GM12872 (cell line): ENCODE results near the gene SETD3.

Experiments used
- TF ChIP-seq, protein P1 (sequence below): IDR thresholded peaks from 3 replicates; pipeline ENCODE4 v1.5.1; 2011; ENCODE audit warnings: low read depth, mild to moderate bottlenecking, low read length, moderate library complexity; ENCODE audit not compliant: insufficient read depth

SETD3 gene

DNA sequence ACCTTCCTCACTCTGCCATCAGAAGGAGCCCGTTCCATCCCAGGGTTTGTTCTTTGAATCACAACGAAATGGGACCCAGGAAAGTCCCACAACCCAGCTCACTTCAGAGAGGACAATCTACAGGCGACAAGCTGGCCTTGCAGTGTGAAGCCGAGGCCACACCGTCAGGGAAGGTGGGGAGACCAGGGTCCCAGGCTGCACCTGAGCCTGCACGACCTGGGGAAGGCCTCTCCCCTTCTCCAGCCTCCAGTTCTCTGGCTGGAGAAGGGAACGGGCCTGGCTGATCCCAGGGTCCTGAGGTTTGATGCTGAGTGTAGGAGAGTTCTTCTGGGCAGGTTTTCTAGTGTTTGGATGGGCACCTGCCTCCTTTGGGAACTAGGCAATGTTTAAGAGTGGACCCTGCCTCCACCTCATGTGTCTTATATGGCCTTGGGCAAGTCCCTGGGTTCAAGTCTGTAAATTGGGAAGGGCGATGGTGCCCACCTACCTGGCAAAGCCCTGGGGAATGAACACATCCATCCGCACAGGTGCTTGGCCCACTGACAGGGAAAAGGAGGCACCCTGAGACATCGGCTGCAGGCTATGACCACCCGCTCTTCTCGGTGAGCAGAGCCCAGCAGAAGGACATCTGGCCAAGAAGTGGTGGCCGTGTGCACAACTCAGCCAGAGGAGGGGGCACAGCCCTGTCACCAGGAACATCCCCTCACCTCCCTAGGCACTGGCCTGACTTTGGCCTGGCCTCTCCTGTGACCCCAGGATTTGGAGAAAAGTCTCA is 130.8 kb downstream of the SETD3 start:
- TF ChIP-seq, protein P1, sequence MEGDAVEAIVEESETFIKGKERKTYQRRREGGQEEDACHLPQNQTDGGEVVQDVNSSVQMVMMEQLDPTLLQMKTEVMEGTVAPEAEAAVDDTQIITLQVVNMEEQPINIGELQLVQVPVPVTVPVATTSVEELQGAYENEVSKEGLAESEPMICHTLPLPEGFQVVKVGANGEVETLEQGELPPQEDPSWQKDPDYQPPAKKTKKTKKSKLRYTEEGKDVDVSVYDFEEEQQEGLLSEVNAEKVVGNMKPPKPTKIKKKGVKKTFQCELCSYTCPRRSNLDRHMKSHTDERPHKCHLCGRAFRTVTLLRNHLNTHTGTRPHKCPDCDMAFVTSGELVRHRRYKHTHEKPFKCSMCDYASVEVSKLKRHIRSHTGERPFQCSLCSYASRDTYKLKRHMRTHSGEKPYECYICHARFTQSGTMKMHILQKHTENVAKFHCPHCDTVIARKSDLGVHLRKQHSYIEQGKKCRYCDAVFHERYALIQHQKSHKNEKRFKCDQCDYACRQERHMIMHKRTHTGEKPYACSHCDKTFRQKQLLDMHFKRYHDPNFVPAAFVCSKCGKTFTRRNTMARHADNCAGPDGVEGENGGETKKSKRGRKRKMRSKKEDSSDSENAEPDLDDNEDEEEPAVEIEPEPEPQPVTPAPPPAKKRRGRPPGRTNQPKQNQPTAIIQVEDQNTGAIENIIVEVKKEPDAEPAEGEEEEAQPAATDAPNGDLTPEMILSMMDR, result no peak

GRCh38 chr14:99348816-99349614 is 131.6 kb downstream of the SETD3 start:
- TF ChIP-seq, protein P1, result no peak
